WTC11 (cell line): ENCODE measurements around the gene GAPT. TPM values are rescaled to one million over a fixed set of nuclear protein-coding genes. Genes with fewer than 3 reads are reported as not detected.

Source experiments
- ATAC-seq: fragments of 200-7000 bp; cut with Tn5 transposase; 2 replicates; pipeline ENCODE4 v1.10.0; 2021; ENCODE audit warnings: mild to moderate bottlenecking, moderate library complexity
- CTCF ChIA-PET: fragments of 300-600 bp; sonication (Branson Sonifier 250); formaldehyde crosslinking; loops from one replicate; lab custom pipeline; 2021; ENCODE audit warnings: antibody characterized with exemption; lab: Charles Lee
- POLR2A ChIA-PET: fragments of 350-600 bp; sonication (Branson Sonifier 250); formaldehyde crosslinking; loops from one replicate; lab custom pipeline; 2021; ENCODE audit warnings: antibody characterized with exemption; lab: Charles Lee
- DNase-seq: peaks from one replicate; pipeline ENCODE4 v3.0.0; 2021; ENCODE audit warnings: low spot score
- H3K27ac Mint-ChIP-seq: 2 replicates; pipeline ENCODE4 v1.8.0; 2021; ENCODE audit warnings: mixed read lengths
- H3K27me3 Mint-ChIP-seq: 2 replicates; pipeline ENCODE4 v1.8.0; 2021; ENCODE audit warnings: low read depth, mild to moderate bottlenecking, moderate library complexity, mixed read lengths
- H3K36me3 Mint-ChIP-seq: 2 replicates; pipeline ENCODE4 v1.8.0; 2021; ENCODE audit warnings: mixed read lengths
- H3K4me1 Mint-ChIP-seq: 2 replicates; pipeline ENCODE4 v1.8.0; 2022; ENCODE audit warnings: mixed read lengths
- H3K4me3 Mint-ChIP-seq: 2 replicates; pipeline ENCODE4 v1.8.0; 2021; ENCODE audit warnings: mild to moderate bottlenecking, moderate library complexity, mixed read lengths
- H3K9me3 Mint-ChIP-seq: 2 replicates; pipeline ENCODE4 v1.8.0; 2021; ENCODE audit warnings: mixed read lengths
- CBFB ChIP-seq: sonication (generic); formaldehyde crosslinking; IDR thresholded peaks from 2 replicates; pipeline ENCODE4 v1.8.1; 2022; ENCODE audit warnings: mild to moderate bottlenecking, low read depth, missing genetic modification reagents
- CREB1 ChIP-seq: sonication (generic); formaldehyde crosslinking; IDR thresholded peaks from 2 replicates; pipeline ENCODE4 v1.8.0; 2023; ENCODE audit warnings: mild to moderate bottlenecking, missing genetic modification reagents
- FOXP1 ChIP-seq: sonication (generic); formaldehyde crosslinking; IDR thresholded peaks from 2 replicates; pipeline ENCODE4 v1.8.0; 2022; ENCODE audit warnings: missing genetic modification reagents, mild to moderate bottlenecking, moderate library complexity, borderline replicate concordance
- GRHL2 ChIP-seq: fragments of 250-450 bp; sonication (Bioruptor Pico); IDR thresholded peaks from 2 replicates; pipeline ENCODE4 v1.8.0; 2022; ENCODE audit warnings: mild to moderate bottlenecking, moderate library complexity; ENCODE audit not compliant: insufficient replicate concordance, severe bottlenecking
- GTF2I ChIP-seq: fragments of 250-450 bp; sonication (Bioruptor Pico); conservative IDR thresholded peaks from 2 replicates; pipeline ENCODE4 v1.4.0; 2021; ENCODE audit warnings: mild to moderate bottlenecking
- MYBL2 ChIP-seq: sonication (generic); formaldehyde crosslinking; IDR thresholded peaks from 2 replicates; pipeline ENCODE4 v1.8.1; 2023; ENCODE audit warnings: mild to moderate bottlenecking, moderate library complexity, missing genetic modification reagents
- NFE2L1 ChIP-seq: sonication (generic); formaldehyde crosslinking; IDR thresholded peaks from 2 replicates; pipeline ENCODE4 v1.8.1; 2023; ENCODE audit warnings: missing genetic modification reagents
- NR1H2 ChIP-seq: sonication (generic); formaldehyde crosslinking; IDR thresholded peaks from 2 replicates; pipeline ENCODE4 v1.9.0; 2021; ENCODE audit warnings: mild to moderate bottlenecking, moderate library complexity, missing genetic modification reagents
- RORB ChIP-seq: fragments of 250-450 bp; sonication (Bioruptor Pico); IDR thresholded peaks from 2 replicates; pipeline ENCODE4 v1.9.0; 2021; ENCODE audit warnings: mild to moderate bottlenecking
- SMAD3 ChIP-seq: sonication (generic); formaldehyde crosslinking; IDR thresholded peaks from 2 replicates; pipeline ENCODE4 v1.8.0; 2022; ENCODE audit warnings: missing genetic modification reagents, mild to moderate bottlenecking, borderline replicate concordance
- SMAD4 ChIP-seq: sonication (generic); formaldehyde crosslinking; IDR thresholded peaks from 2 replicates; pipeline ENCODE4 v1.8.0; 2022; ENCODE audit warnings: mild to moderate bottlenecking, missing genetic modification reagents
- TP53 ChIP-seq: sonication (generic); formaldehyde crosslinking; IDR thresholded peaks from 2 replicates; pipeline ENCODE4 v1.8.1; 2023; ENCODE audit warnings: mild to moderate bottlenecking, missing genetic modification reagents
- ZNF232 ChIP-seq: sonication (generic); formaldehyde crosslinking; IDR thresholded peaks from 2 replicates; pipeline ENCODE4 v1.8.0; 2022; ENCODE audit warnings: mild to moderate bottlenecking, missing genetic modification reagents
- ZNF263 ChIP-seq: sonication (generic); formaldehyde crosslinking; IDR thresholded peaks from 2 replicates; pipeline ENCODE4 v1.8.1; 2022; ENCODE audit warnings: low read depth, mild to moderate bottlenecking, moderate library complexity, missing genetic modification reagents
- ZNF396 ChIP-seq: fragments of 250-450 bp; sonication (Bioruptor Pico); IDR thresholded peaks from 2 replicates; pipeline ENCODE4 v1.8.0; 2021; ENCODE audit warnings: mild to moderate bottlenecking, moderate library complexity, borderline replicate concordance
- ZNF416 ChIP-seq: fragments of 250-450 bp; sonication (Bioruptor Pico); IDR thresholded peaks from 2 replicates; pipeline ENCODE4 v1.9.0; 2021; ENCODE audit warnings: mild to moderate bottlenecking, inconsistent platforms
- total RNA-seq: library from RNA; stranded (reverse); gene quantifications from 3 replicates; pipeline ENCODE4 v1.2.3, GENCODE V29; 2021
- TF ChIP-seq, protein P1 (sequence below): sonication (generic); formaldehyde crosslinking; IDR thresholded peaks from 2 replicates; pipeline ENCODE4 v1.8.1; 2023; ENCODE audit warnings: mild to moderate bottlenecking, moderate library complexity, missing genetic modification reagents
- TF ChIP-seq, protein P2 (sequence below): sonication (generic); formaldehyde crosslinking; IDR thresholded peaks from 2 replicates; pipeline ENCODE4 v1.8.0; 2022; ENCODE audit warnings: mild to moderate bottlenecking, missing genetic modification reagents
- TF ChIP-seq, protein P3 (sequence below): sonication (generic); formaldehyde crosslinking; IDR thresholded peaks from 2 replicates; pipeline ENCODE4 v1.8.0; 2023; ENCODE audit warnings: mild to moderate bottlenecking, missing genetic modification reagents
- TF ChIP-seq, protein P4 (sequence below): fragments of 250-450 bp; sonication (Bioruptor Pico); IDR thresholded peaks from 2 replicates; pipeline ENCODE4 v1.8.0; 2021; ENCODE audit warnings: mild to moderate bottlenecking
- TF ChIP-seq, protein P5 (sequence below): sonication (generic); formaldehyde crosslinking; IDR thresholded peaks from 2 replicates; pipeline ENCODE4 v1.8.1; 2022; ENCODE audit warnings: missing genetic modification reagents, borderline replicate concordance
- TF ChIP-seq, protein P6 (sequence below): sonication (generic); formaldehyde crosslinking; IDR thresholded peaks from 2 replicates; pipeline ENCODE4 v1.8.1; 2022; ENCODE audit warnings: low read depth, missing genetic modification reagents, borderline replicate concordance
- TF ChIP-seq, protein P7 (sequence below): sonication (generic); formaldehyde crosslinking; IDR thresholded peaks from 2 replicates; pipeline ENCODE4 v1.8.1; 2023; ENCODE audit warnings: mild to moderate bottlenecking, missing genetic modification reagents

The GAPT gene
- total RNA-seq, 1 experiment from 2014 or later, result not detected

DNA sequence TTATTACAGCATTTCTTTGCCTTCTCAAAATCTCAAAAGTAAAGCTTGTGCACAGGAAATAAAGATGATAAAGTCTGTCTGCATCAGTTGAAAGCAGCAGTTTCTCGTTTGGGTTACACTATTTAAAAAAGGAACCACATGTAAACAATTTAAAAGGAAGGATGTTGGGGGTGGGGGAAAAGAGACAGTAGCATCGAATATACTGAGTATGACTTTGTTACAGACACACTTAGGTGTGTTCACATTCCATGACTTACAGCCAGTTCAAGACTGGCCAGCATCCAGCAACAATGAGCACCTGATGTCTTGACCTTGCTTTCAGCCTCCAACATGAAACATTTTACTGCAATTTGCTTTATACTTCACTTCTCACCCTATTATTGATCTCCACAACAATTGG lies 8.7 kb downstream of the GAPT start:
- ATAC-seq, result no peak

DNA sequence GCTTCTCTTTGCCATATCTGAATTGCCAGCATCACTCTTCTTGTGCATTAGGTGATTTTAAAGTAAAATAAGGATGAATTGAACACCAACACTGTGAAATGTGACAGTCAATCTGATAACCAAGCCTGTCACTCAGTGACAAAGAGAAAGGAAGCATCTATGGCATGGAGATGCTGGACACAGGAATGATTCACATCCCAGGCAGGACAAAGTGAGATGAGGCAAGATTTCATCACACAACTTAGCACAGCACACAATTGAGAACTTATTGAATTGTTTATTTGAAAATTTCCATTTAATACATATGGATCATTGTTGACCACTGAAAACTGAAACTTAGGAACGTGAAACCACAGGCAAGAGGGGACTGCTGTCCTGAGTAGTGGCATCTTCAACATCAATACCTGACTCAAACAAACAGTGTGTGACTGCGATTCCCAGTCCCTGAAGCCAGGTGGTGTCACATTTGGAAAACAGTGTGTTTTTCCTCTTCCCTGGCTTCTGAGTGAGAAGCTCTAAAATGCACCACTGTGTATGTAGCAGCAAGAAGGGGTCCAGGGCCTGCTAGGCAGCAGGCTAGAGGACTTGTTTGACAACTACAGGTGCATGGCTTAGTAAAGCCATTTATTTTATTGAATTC lies 10.7 kb downstream of the GAPT start:
- no peak overlapping the region for H3K4me3 Mint-ChIP-seq
- TF ChIP-seq, protein P1, sequence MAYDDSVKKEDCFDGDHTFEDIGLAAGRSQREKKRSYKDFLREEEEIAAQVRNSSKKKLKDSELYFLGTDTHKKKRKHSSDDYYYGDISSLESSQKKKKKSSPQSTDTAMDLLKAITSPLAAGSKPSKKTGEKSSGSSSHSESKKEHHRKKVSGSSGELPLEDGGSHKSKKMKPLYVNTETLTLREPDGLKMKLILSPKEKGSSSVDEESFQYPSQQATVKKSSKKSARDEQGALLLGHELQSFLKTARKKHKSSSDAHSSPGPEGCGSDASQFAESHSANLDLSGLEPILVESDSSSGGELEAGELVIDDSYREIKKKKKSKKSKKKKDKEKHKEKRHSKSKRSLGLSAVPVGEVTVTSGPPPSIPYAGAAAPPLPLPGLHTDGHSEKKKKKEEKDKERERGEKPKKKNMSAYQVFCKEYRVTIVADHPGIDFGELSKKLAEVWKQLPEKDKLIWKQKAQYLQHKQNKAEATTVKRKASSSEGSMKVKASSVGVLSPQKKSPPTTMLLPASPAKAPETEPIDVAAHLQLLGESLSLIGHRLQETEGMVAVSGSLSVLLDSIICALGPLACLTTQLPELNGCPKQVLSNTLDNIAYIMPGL, result no peak
- no peak for TF ChIP-seq GRHL2
- TF ChIP-seq ZNF396 (CRISPR knock-in tag), result no peak
- TF ChIP-seq, protein P2, sequence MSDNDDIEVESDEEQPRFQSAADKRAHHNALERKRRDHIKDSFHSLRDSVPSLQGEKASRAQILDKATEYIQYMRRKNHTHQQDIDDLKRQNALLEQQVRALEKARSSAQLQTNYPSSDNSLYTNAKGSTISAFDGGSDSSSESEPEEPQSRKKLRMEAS (CRISPR knock-in tag), result no peak
- TF ChIP-seq, protein P3, sequence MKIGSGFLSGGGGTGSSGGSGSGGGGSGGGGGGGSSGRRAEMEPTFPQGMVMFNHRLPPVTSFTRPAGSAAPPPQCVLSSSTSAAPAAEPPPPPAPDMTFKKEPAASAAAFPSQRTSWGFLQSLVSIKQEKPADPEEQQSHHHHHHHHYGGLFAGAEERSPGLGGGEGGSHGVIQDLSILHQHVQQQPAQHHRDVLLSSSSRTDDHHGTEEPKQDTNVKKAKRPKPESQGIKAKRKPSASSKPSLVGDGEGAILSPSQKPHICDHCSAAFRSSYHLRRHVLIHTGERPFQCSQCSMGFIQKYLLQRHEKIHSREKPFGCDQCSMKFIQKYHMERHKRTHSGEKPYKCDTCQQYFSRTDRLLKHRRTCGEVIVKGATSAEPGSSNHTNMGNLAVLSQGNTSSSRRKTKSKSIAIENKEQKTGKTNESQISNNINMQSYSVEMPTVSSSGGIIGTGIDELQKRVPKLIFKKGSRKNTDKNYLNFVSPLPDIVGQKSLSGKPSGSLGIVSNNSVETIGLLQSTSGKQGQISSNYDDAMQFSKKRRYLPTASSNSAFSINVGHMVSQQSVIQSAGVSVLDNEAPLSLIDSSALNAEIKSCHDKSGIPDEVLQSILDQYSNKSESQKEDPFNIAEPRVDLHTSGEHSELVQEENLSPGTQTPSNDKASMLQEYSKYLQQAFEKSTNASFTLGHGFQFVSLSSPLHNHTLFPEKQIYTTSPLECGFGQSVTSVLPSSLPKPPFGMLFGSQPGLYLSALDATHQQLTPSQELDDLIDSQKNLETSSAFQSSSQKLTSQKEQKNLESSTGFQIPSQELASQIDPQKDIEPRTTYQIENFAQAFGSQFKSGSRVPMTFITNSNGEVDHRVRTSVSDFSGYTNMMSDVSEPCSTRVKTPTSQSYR (CRISPR knock-in tag), result no peak
- TF ChIP-seq, protein P4, sequence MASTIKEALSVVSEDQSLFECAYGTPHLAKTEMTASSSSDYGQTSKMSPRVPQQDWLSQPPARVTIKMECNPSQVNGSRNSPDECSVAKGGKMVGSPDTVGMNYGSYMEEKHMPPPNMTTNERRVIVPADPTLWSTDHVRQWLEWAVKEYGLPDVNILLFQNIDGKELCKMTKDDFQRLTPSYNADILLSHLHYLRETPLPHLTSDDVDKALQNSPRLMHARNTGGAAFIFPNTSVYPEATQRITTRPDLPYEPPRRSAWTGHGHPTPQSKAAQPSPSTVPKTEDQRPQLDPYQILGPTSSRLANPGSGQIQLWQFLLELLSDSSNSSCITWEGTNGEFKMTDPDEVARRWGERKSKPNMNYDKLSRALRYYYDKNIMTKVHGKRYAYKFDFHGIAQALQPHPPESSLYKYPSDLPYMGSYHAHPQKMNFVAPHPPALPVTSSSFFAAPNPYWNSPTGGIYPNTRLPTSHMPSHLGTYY (CRISPR knock-in tag), result no peak
- TF ChIP-seq TP53 (CRISPR knock-in tag), result no peak
- no peak for TF ChIP-seq ZNF416
- TF ChIP-seq GTF2I (CRISPR knock-in tag), result no peak
- TF ChIP-seq CBFB (CRISPR knock-in tag), result no peak

More for the DNA sequence above, 8.7 kb downstream of the GAPT start:
- Mint-ChIP-seq H3K4me3 (no peak overlapping the region), H3K27me3 (no peaks in the 10 kb centered on the region; the same call in 1 of the 2 replicates), H3K4me1 (peaks cover 14% of the 10 kb centered on the region), H3K36me3 (no peaks in the 10 kb centered on the region), H3K9me3 (no peaks in the 10 kb centered on the region), H3K27ac (no peak overlapping the region)
- ChIA-PET CTCF (interaction anchor here (1.3 to 5.3 kb wide), 2 partner anchors 67 to 351 kb away, joined by 6 to 69 read pairs; no protein-coding TSS in a partner anchor), POLR2A (no interaction called here)
- TF ChIP-seq, protein P4 (CRISPR knock-in tag), result no peak
- TF ChIP-seq SMAD4 (no peak), ZNF416 (no peak), NR1H2 (CRISPR knock-in tag) (no peak), RORB (CRISPR knock-in tag) (no peak), ZNF396 (CRISPR knock-in tag) (no peak), FOXP1 (CRISPR knock-in tag) (no peak), ZNF232 (no peak), ZNF263 (no peak), MYBL2 (CRISPR knock-in tag) (no peak), NFE2L1 (CRISPR knock-in tag) (no peak), SMAD3 (CRISPR knock-in tag) (no peak), CREB1 (no peak)
- TF ChIP-seq, protein P5, sequence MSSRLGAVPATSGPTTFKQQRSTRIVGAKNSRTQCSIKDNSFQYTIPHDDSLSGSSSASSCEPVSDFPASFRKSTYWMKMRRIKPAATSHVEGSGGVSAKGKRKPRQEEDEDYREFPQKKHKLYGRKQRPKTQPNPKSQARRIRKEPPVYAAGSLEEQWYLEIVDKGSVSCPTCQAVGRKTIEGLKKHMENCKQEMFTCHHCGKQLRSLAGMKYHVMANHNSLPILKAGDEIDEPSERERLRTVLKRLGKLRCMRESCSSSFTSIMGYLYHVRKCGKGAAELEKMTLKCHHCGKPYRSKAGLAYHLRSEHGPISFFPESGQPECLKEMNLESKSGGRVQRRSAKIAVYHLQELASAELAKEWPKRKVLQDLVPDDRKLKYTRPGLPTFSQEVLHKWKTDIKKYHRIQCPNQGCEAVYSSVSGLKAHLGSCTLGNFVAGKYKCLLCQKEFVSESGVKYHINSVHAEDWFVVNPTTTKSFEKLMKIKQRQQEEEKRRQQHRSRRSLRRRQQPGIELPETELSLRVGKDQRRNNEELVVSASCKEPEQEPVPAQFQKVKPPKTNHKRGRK (CRISPR knock-in tag), result no peak
- TF ChIP-seq, protein P6, sequence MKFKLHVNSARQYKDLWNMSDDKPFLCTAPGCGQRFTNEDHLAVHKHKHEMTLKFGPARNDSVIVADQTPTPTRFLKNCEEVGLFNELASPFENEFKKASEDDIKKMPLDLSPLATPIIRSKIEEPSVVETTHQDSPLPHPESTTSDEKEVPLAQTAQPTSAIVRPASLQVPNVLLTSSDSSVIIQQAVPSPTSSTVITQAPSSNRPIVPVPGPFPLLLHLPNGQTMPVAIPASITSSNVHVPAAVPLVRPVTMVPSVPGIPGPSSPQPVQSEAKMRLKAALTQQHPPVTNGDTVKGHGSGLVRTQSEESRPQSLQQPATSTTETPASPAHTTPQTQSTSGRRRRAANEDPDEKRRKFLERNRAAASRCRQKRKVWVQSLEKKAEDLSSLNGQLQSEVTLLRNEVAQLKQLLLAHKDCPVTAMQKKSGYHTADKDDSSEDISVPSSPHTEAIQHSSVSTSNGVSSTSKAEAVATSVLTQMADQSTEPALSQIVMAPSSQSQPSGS (CRISPR knock-in tag), result no peak
- TF ChIP-seq, protein P7, sequence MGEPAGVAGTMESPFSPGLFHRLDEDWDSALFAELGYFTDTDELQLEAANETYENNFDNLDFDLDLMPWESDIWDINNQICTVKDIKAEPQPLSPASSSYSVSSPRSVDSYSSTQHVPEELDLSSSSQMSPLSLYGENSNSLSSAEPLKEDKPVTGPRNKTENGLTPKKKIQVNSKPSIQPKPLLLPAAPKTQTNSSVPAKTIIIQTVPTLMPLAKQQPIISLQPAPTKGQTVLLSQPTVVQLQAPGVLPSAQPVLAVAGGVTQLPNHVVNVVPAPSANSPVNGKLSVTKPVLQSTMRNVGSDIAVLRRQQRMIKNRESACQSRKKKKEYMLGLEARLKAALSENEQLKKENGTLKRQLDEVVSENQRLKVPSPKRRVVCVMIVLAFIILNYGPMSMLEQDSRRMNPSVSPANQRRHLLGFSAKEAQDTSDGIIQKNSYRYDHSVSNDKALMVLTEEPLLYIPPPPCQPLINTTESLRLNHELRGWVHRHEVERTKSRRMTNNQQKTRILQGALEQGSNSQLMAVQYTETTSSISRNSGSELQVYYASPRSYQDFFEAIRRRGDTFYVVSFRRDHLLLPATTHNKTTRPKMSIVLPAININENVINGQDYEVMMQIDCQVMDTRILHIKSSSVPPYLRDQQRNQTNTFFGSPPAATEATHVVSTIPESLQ (CRISPR knock-in tag), result no peak
- DNase-seq, result no peak

More for the DNA sequence above, 10.7 kb downstream of the GAPT start:
- POLR2A ChIA-PET, result no interaction called here
- no peaks in the 10 kb centered on the region for H3K9me3 Mint-ChIP-seq
- ATAC-seq (peak; percentile 44), DNase-seq (no peak)
- no peak overlapping the region for H3K27ac Mint-ChIP-seq
- no peaks in the 10 kb centered on the region for H3K36me3 Mint-ChIP-seq
- CTCF ChIA-PET, result interaction anchor here (1.0 to 1.2 kb wide), 2 partner anchors 345 to 348 kb away, joined by 3 to 12 read pairs; no protein-coding TSS in a partner anchor
- H3K4me1 Mint-ChIP-seq, result peaks cover 14% of the 10 kb centered on the region
- no peaks in the 10 kb centered on the region; the same call in 1 of the 2 replicates for H3K27me3 Mint-ChIP-seq
